ENCODE results near the gene TCERG1L.

- TF ChIP-seq, protein P1, sequence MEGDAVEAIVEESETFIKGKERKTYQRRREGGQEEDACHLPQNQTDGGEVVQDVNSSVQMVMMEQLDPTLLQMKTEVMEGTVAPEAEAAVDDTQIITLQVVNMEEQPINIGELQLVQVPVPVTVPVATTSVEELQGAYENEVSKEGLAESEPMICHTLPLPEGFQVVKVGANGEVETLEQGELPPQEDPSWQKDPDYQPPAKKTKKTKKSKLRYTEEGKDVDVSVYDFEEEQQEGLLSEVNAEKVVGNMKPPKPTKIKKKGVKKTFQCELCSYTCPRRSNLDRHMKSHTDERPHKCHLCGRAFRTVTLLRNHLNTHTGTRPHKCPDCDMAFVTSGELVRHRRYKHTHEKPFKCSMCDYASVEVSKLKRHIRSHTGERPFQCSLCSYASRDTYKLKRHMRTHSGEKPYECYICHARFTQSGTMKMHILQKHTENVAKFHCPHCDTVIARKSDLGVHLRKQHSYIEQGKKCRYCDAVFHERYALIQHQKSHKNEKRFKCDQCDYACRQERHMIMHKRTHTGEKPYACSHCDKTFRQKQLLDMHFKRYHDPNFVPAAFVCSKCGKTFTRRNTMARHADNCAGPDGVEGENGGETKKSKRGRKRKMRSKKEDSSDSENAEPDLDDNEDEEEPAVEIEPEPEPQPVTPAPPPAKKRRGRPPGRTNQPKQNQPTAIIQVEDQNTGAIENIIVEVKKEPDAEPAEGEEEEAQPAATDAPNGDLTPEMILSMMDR (IDR thresholded peaks at IDR 0.05) = no peak
- no peak for TF ChIP-seq POLR2A (IDR thresholded peaks at IDR 0.05)
Observed at GRCh38 chr10:131230641-131231322, 80.7 kb downstream of the TCERG1L start.
